Activated CD8-positive, alpha-beta memory T cell treated with anti-CD3 and anti-CD28 coated beads, Interleukin-2, amount 50 U/mL, for 4 hours (primary cell): ENCODE results near the gene ETS1.
A peak's percentile ranks its signal among the peaks of the same experiment; 100 is the strongest.

Experiments
- DNase-seq: peaks from one replicate; pipeline ENCODE4 v3.0.0-alpha.2; 2020

The ETS1 gene

GRCh38 chr11:128587415-128587814 is at the start of gene ETS1:
TSS of gene ETS1 (minus strand) at chr11:128587558. CDS start at chr11:128573130, 14,428 bp downstream.
- DNase-seq = no peak

GRCh38 chr11:128634395-128634794 is 47.0 kb upstream of the ETS1 start:
- DNase-seq = no peak

- no peak for DNase-seq
Observed at GRCh38 chr11:128633384-128633965, 46.1 kb upstream of the ETS1 start.

GRCh38 chr11:128632141-128632791 is 44.9 kb upstream of the ETS1 start:
- DNase-seq = peak; percentile 41

- DNase-seq = peak; percentile 92
Observed at GRCh38 chr11:128630367-128631230, 43.2 kb upstream of the ETS1 start.

GRCh38 chr11:128629516-128630106 is 42.3 kb upstream of the ETS1 start:
- no peak for DNase-seq

GRCh38 chr11:128628686-128629085 is 41.3 kb upstream of the ETS1 start:
- no peak for DNase-seq

- no peak for DNase-seq
Observed at GRCh38 chr11:128628325-128628673, 40.9 kb upstream of the ETS1 start.

- DNase-seq = no peak
Observed at GRCh38 chr11:128627666-128628324, 40.4 kb upstream of the ETS1 start.

GRCh38 chr11:128626913-128627665 is 39.7 kb upstream of the ETS1 start:
- no peak for DNase-seq

GRCh38 chr11:128625746-128626145 is 38.4 kb upstream of the ETS1 start:
- no peak for DNase-seq

- DNase-seq = no peak
Observed at GRCh38 chr11:128625326-128625725, 38.0 kb upstream of the ETS1 start.

GRCh38 chr11:128624269-128625175 is 37.2 kb upstream of the ETS1 start:
- DNase-seq = peak; percentile 52

GRCh38 chr11:128623091-128623490 is 35.7 kb upstream of the ETS1 start:
- DNase-seq = no peak

- no peak for DNase-seq
Observed at GRCh38 chr11:128621601-128622501, 34.5 kb upstream of the ETS1 start.

GRCh38 chr11:128620309-128621100 is 33.1 kb upstream of the ETS1 start:
- DNase-seq = no peak

- DNase-seq = no peak
Observed at GRCh38 chr11:128619540-128620308, 32.4 kb upstream of the ETS1 start.

- no peak for DNase-seq
Observed at GRCh38 chr11:128619007-128619406, 31.6 kb upstream of the ETS1 start.
